SK-N-SH (cell line): ENCODE measurements around the gene NNAT. TPM values are rescaled to one million over a fixed set of nuclear protein-coding genes. Genes with fewer than 3 reads are reported as not detected.

Experiments used
- CTCF ChIA-PET: fragments of 300-600, 350-600 bp; formaldehyde crosslinking; extraction: SDS; loops from one replicate; lab custom pipeline; 2021; lab: Yijun Ruan, JAX
- POLR2A ChIA-PET: fragments of 350-600 bp; sonication (Branson Sonifier 250); formaldehyde crosslinking; extraction: SDS; loops from one replicate; lab custom pipeline; 2020; ENCODE audit warnings: antibody characterized with exemption, inconsistent platforms; lab: Yijun Ruan, JAX
- DNase-seq: peaks from one replicate; pipeline ENCODE4 v3.0.0; 2012
- H2AFZ ChIP-seq: fragments of 200-600 bp; sonication (generic); 2 replicates; pipeline ENCODE4 v1.8.1; 2016; ENCODE audit warnings: antibody characterized with exemption, mild to moderate bottlenecking, low read depth
- H3F3A ChIP-seq: fragments of 200-600 bp; sonication (generic); replicated peaks from 2 replicates; pipeline ENCODE3; 2016; ENCODE audit warnings: antibody characterized with exemption, mild to moderate bottlenecking; ENCODE audit not compliant: insufficient read depth
- H3K27ac ChIP-seq, 2 experiments: fragments of 200-500 bp in 1 of 2; fragments of 200-600 bp in 1 of 2; sonication (Bioruptor generic) in 1 of 2; sonication (generic), shearing (Covaris generic) in 1 of 2; 2 replicates each; pipeline versions ENCODE4 v1.5.1 to v1.6.1; 2014 to 2016; ENCODE audit warnings: low read depth in 2 of 2, inconsistent platforms in 1 of 2, low read length in 1 of 2, mild to moderate bottlenecking in 1 of 2, mixed read lengths in 1 of 2
- H3K27me3 ChIP-seq: fragments of 200-600 bp; sonication (generic), shearing (Covaris generic); 2 replicates; pipeline ENCODE4 v1.6.1; 2016; ENCODE audit warnings: mixed run types; ENCODE audit not compliant: insufficient read depth
- H3K36me3 ChIP-seq, 2 experiments: fragments of 200-500 bp in 1 of 2; fragments of 200-600 bp in 1 of 2; sonication (Bioruptor generic) in 1 of 2; sonication (generic) in 1 of 2; replicated peaks in 1 of 2; 2 replicates each; pipeline versions ENCODE3 to v1.5.1; 2014 to 2016; ENCODE audit warnings: low read length in 1 of 2, mild to moderate bottlenecking in 1 of 2; ENCODE audit not compliant: insufficient read depth in 2 of 2, control insufficient read depth in 1 of 2
- H3K4me1 ChIP-seq, 2 experiments: fragments of 200-500 bp in 1 of 2; fragments of 200-600 bp in 1 of 2; sonication (Bioruptor generic) in 1 of 2; sonication (generic), shearing (Covaris generic) in 1 of 2; 2 replicates each; pipeline versions ENCODE4 v1.5.1 to v1.6.1; 2014 to 2016; ENCODE audit warnings: low read depth in 1 of 2, low read length in 1 of 2, mixed run types in 1 of 2; ENCODE audit not compliant: insufficient read depth in 2 of 2, control insufficient read depth in 1 of 2
- H3K4me2 ChIP-seq: fragments of 200-600 bp; sonication (generic), shearing (Covaris generic); 2 replicates; pipeline ENCODE4 v1.6.1; 2017; ENCODE audit warnings: mixed run types
- H3K4me3 ChIP-seq, 2 experiments: fragments of 200-500 bp in 1 of 2; fragments of 200-600 bp in 1 of 2; sonication (Bioruptor generic) in 1 of 2; sonication (generic), shearing (Covaris generic) in 1 of 2; 2 replicates each; pipeline versions ENCODE4 v1.5.1 to v1.8.1; 2014 to 2016; ENCODE audit warnings: low read depth in 2 of 2, inconsistent platforms in 1 of 2, low read length in 1 of 2, mild to moderate bottlenecking in 1 of 2, mixed read lengths in 1 of 2, moderate library complexity in 1 of 2
- H3K79me2 ChIP-seq: fragments of 200-600 bp; sonication (generic); 2 replicates; pipeline ENCODE4 v1.8.1; 2017; ENCODE audit warnings: mild to moderate bottlenecking; ENCODE audit not compliant: insufficient read depth
- H3K9ac ChIP-seq: fragments of 200-600 bp; sonication (generic); 2 replicates; pipeline ENCODE4 v1.6.1; 2017; ENCODE audit warnings: mixed run types
- H3K9me2 ChIP-seq: fragments of 200-600 bp; sonication (generic); 2 replicates; pipeline ENCODE4 v1.6.1; 2017; ENCODE audit warnings: mixed run types
- H3K9me3 ChIP-seq: fragments of 200-600 bp; sonication (generic); 2 replicates; pipeline ENCODE4 v1.6.1; 2017; ENCODE audit warnings: mixed run types, mild to moderate bottlenecking, moderate library complexity
- H4K20me1 ChIP-seq: fragments of 200-600 bp; sonication (generic); 2 replicates; pipeline ENCODE4 v1.6.1; 2017; ENCODE audit warnings: mild to moderate bottlenecking, mixed run types; ENCODE audit not compliant: insufficient read depth
- CHD2 ChIP-seq: fragments of 150-350 bp; IDR thresholded peaks from 2 replicates; pipeline ENCODE4 v1.6.1; 2018; ENCODE audit warnings: low read length; ENCODE audit not compliant: partially characterized antibody
- CTCF ChIP-seq: fragments of 200-600 bp; sonication (generic); IDR thresholded peaks from 2 replicates; pipeline ENCODE4 v1.6.1; 2017; ENCODE audit warnings: antibody characterized with exemption, mild to moderate bottlenecking, moderate library complexity
- EP300 ChIP-seq, 2 experiments: IDR thresholded peaks; 2 replicates each; pipeline versions ENCODE4 v1.4.0 to v1.6.1; 2012; ENCODE audit warnings: borderline replicate concordance in 1 of 2, low read depth in 1 of 2, low read length in 1 of 2
- FOSL2 ChIP-seq: IDR thresholded peaks from 2 replicates; pipeline ENCODE4 v1.4.0; 2012; ENCODE audit warnings: low read depth, mild to moderate bottlenecking, moderate library complexity, borderline replicate concordance
- FOXM1 ChIP-seq: IDR thresholded peaks from 2 replicates; pipeline ENCODE4 v1.4.0; 2012; ENCODE audit warnings: low read depth, mild to moderate bottlenecking
- GATA2 ChIP-seq: sonication (generic); formaldehyde crosslinking; IDR thresholded peaks from 2 replicates; pipeline ENCODE4 v1.5.0; 2020; ENCODE audit warnings: mild to moderate bottlenecking, missing genetic modification reagents
- JUND ChIP-seq: IDR thresholded peaks from 2 replicates; pipeline ENCODE4 v1.4.0; 2012
- MEF2A ChIP-seq: IDR thresholded peaks from 2 replicates; pipeline ENCODE4 v1.4.0; 2012; ENCODE audit warnings: low read depth, borderline replicate concordance
- MXI1 ChIP-seq: IDR thresholded peaks from 2 replicates; pipeline ENCODE4 v1.6.1; 2012; ENCODE audit warnings: mild to moderate bottlenecking, low read depth, low read length, improper control_type of control experiment
- NFIC ChIP-seq: IDR thresholded peaks from 2 replicates; pipeline ENCODE4 v1.4.0; 2012; ENCODE audit warnings: borderline replicate concordance
- NRF1 ChIP-seq: IDR thresholded peaks from 2 replicates; pipeline ENCODE4 v1.6.1; 2012; ENCODE audit warnings: low read depth, mild to moderate bottlenecking, low read length
- RAD21 ChIP-seq: IDR thresholded peaks from 2 replicates; pipeline ENCODE4 v1.6.1; 2012; ENCODE audit warnings: mild to moderate bottlenecking, low read length
- RCOR1 ChIP-seq: fragments of 150-350 bp; IDR thresholded peaks from 2 replicates; pipeline ENCODE4 v1.6.1; 2017; ENCODE audit warnings: antibody characterized with exemption, low read length
- REST ChIP-seq: IDR thresholded peaks from 2 replicates; pipeline ENCODE4 v1.6.1; 2012; ENCODE audit warnings: mild to moderate bottlenecking, low read depth, low read length, moderate library complexity
- RXRA ChIP-seq: IDR thresholded peaks from 2 replicates; pipeline ENCODE4 v1.4.0; 2012; ENCODE audit warnings: low read depth, mild to moderate bottlenecking, borderline replicate concordance
- TAF1 ChIP-seq: IDR thresholded peaks from 2 replicates; pipeline ENCODE4 v1.6.1; 2012; ENCODE audit warnings: low read depth, mild to moderate bottlenecking, low read length, moderate library complexity, borderline replicate concordance
- TCF12 ChIP-seq: IDR thresholded peaks from 2 replicates; pipeline ENCODE4 v1.4.0; 2012
- TEAD4 ChIP-seq: IDR thresholded peaks from 2 replicates; pipeline ENCODE4 v1.4.0; 2012; ENCODE audit warnings: mild to moderate bottlenecking, borderline replicate concordance; ENCODE audit not compliant: insufficient read depth
- WGBS: methylation state at CpG from one replicate; pipeline ENCODE4 v1.1.6; 2017; ENCODE audit warnings: low lambda C conversion rate; 5-methylcytosine and 5-hydroxymethylcytosine counted together
- polyA plus RNA-seq, 3 experiments: library from polyadenylated mRNA; depleted of rRNA; stranded (reverse); fragments of >200 nt; gene quantifications; 2 replicates each; pipeline ENCODE4 v1.2.3, GENCODE V29; 2012
- TF ChIP-seq, protein P1 (sequence below): IDR thresholded peaks from 2 replicates; pipeline ENCODE4 v1.4.0; 2012; ENCODE audit warnings: low read depth, borderline replicate concordance

Gene NNAT
- polyA plus RNA-seq, 1 of the 3 experiments (the other 2 are of a cell fraction) = 6.7 TPM

DNA sequence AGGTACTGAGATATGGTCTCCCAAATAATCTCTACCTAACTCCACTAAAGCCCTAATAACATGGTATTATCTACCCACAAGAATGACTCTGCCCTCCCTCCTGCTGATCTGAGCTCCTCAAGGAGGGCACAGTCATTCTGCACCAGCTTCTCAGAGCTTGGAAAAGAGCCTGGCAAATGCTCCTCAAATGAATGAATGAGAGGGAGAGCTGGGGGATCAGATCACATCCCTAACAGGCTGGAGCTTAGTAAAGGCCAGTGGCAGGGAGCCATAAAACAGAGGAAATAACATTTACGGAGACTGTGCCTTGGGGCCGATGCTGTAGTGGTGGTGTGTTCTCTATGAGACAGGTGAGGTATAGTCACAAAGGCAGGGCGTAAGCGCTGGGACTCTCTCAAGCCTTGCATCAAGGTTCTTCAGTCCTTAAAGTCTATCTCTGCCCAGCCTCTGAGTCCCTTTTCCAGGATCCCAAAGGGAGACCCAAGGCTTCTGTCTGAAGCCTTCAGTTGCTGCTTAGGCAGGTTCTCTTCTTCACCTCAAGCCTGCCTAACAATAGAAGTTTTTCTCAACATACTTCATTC, 7.2 kb upstream of the NNAT start:
- Histone ChIP-seq H3K4me2 (no peak overlapping the region), H3K79me2 (peaks cover 18% of the 10 kb centered on the region; the same call in 1 of the 2 replicates), H3K27ac (no peak overlapping the region), H3K4me3 (no peak overlapping the region), H3K36me3 (peaks cover 28 to 47% of the 10 kb centered on the region in 2 experiments), H4K20me1 (peaks cover 33% of the 10 kb centered on the region), H3K9me2 (no peaks in the 10 kb centered on the region), H3K9me3 (no peaks in the 10 kb centered on the region), H3F3A (no peaks in the 10 kb centered on the region), H2AFZ (no peak overlapping the region), H3K27me3 (no peaks in the 10 kb centered on the region), H3K4me1 (peaks cover 0 to 9% of the 10 kb centered on the region in 2 experiments; a peak in 2 of 4 replicates), H3K9ac (no peak overlapping the region)
- 100% methylated on average over 4 of the region's 4 CpGs for WGBS
- CTCF ChIA-PET = interaction anchor here (1.9 kb wide), 1 partner anchor 50 kb away, joined by 6 read pairs; no protein-coding TSS in a partner anchor
- no peak for DNase-seq
- TF ChIP-seq NFIC (no peak), REST (no peak), TEAD4 (no peak), RCOR1 (no peak), EP300 (IDR thresholded peaks at IDR 0.05; ENCODE audit: borderline replicate concordance in 1 of 2, low read depth in 1 of 2, low read length in 1 of 2) (no peak), CHD2 (no peak), TAF1 (no peak), CTCF (no peak), JUND (no peak), FOXM1 (no peak), RAD21 (no peak), FOSL2 (no peak), RXRA (no peak), TCF12 (no peak), NRF1 (no peak), MEF2A (no peak), MXI1 (no peak), GATA2 (CRISPR knock-in tag) (no peak)
- TF ChIP-seq, protein P1, sequence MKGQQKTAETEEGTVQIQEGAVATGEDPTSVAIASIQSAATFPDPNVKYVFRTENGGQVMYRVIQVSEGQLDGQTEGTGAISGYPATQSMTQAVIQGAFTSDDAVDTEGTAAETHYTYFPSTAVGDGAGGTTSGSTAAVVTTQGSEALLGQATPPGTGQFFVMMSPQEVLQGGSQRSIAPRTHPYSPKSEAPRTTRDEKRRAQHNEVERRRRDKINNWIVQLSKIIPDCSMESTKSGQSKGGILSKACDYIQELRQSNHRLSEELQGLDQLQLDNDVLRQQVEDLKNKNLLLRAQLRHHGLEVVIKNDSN = no peak
- POLR2A ChIA-PET = no interaction called here
